Endothelial cell of umbilical vein (primary cell): Measurements from ENCODE around the gene GOLGA8B. TPM values are rescaled to one million over a fixed set of nuclear protein-coding genes. Genes with fewer than 3 reads are reported as not detected.
"Not testable (repeated sequence)": the region's sequence is repeated elsewhere in the genome, so short reads cannot be mapped to it uniquely, and the experiment has no call there.

Experiments used
- BruUV-seq: library from RNA; stranded (reverse); fragments of 400-500 nt; replicated peaks from 2 replicates; lab custom pipeline; 2021; lab: Mats Ljungman, UMichigan
- CTCF ChIA-PET: fragments of 300-600, 350-600 bp; sonication (Branson Sonifier 250); formaldehyde crosslinking; loops from one replicate; lab custom pipeline; 2021; ENCODE audit warnings: antibody characterized with exemption, inconsistent platforms; lab: Charles Lee
- POLR2A ChIA-PET: fragments of 300-600, 350-600 bp; sonication (Branson Sonifier 250); formaldehyde crosslinking; loops from one replicate; lab custom pipeline; 2021; ENCODE audit warnings: antibody characterized with exemption, inconsistent platforms; lab: Charles Lee
- DNase-seq: peaks from one replicate; pipeline ENCODE4 v3.0.0-alpha.2; 2011; ENCODE audit warnings: low read depth, low spot score
- FAIRE-seq: peaks from 2 replicates; lab custom pipeline; 2011; peaks lifted over from hg19 to GRCh38; lab: Jason Lieb, UNC
- H2AFZ ChIP-seq: 2 replicates; pipeline ENCODE4 v1.6.0; 2012; ENCODE audit warnings: low read depth, low read length, control low read depth, inconsistent platforms
- H3K27ac ChIP-seq: 2 replicates; pipeline ENCODE4 v1.5.1; 2011; ENCODE audit warnings: low read depth, mild to moderate bottlenecking, control low read depth, low read length, moderate library complexity; ENCODE audit not compliant: insufficient read depth
- H3K27me3 ChIP-seq, 2 experiments: 2 replicates each; pipeline versions ENCODE4 v1.6.0 to v1.6.1; 2011; ENCODE audit warnings: low read length in 2 of 2, mixed read lengths in 1 of 2; ENCODE audit not compliant: control insufficient read depth in 2 of 2, insufficient read depth in 2 of 2
- H3K36me3 ChIP-seq, 2 experiments: 2 replicates in 1 of 2; 3 replicates in 1 of 2; pipeline ENCODE4 v1.5.1; 2011; ENCODE audit warnings: low read length in 2 of 2, mild to moderate bottlenecking in 1 of 2, moderate library complexity in 1 of 2; ENCODE audit not compliant: control insufficient read depth in 2 of 2, insufficient read depth in 2 of 2; ENCODE audit errors: extremely low read depth in 1 of 2
- H3K4me1 ChIP-seq: 3 replicates; pipeline ENCODE4 v1.5.1; 2011; ENCODE audit warnings: mild to moderate bottlenecking, low read length; ENCODE audit not compliant: control insufficient read depth, insufficient read depth; ENCODE audit errors: extremely low read depth
- H3K4me2 ChIP-seq: 2 replicates; pipeline ENCODE4 v1.6.1; 2011; ENCODE audit warnings: low read length, control low read depth, mixed read lengths; ENCODE audit not compliant: insufficient read depth
- H3K4me3 ChIP-seq, 3 experiments: fragments of 200-600 bp in 1 of 3; sonication (generic), shearing (Covaris generic) in 1 of 3; replicated peaks in 1 of 3; 2 replicates each; pipeline ENCODE4 v1.5.1; 2011 to 2016; ENCODE audit warnings: control low read depth in 3 of 3, low read length in 3 of 3, mild to moderate bottlenecking in 2 of 3, inconsistent platforms in 1 of 3, low read depth in 1 of 3, moderate library complexity in 1 of 3; ENCODE audit not compliant: insufficient read depth in 1 of 3
- H3K79me2 ChIP-seq: 2 replicates; pipeline ENCODE4 v1.6.0; 2012; ENCODE audit warnings: low read length, inconsistent platforms; ENCODE audit not compliant: control insufficient read depth, insufficient read depth
- H3K9ac ChIP-seq: replicated peaks from 2 replicates; pipeline ENCODE3; 2011; ENCODE audit warnings: low read length, control low read depth; ENCODE audit not compliant: insufficient read depth; ENCODE audit errors: extremely low read depth
- H3K9me1 ChIP-seq: replicated peaks from 3 replicates; pipeline ENCODE4 v1.6.0; 2011; ENCODE audit warnings: mild to moderate bottlenecking, low read length; ENCODE audit not compliant: control insufficient read depth, insufficient read depth; ENCODE audit errors: extremely low read depth
- H3K9me3 ChIP-seq: replicated peaks from 2 replicates; pipeline ENCODE4 v1.5.1; 2012; ENCODE audit warnings: low read length, inconsistent platforms; ENCODE audit not compliant: control insufficient read depth, insufficient read depth
- H4K20me1 ChIP-seq: replicated peaks from 2 replicates; pipeline ENCODE3; 2011; ENCODE audit warnings: mild to moderate bottlenecking, low read length; ENCODE audit not compliant: control insufficient read depth, insufficient read depth; ENCODE audit errors: extremely low read depth
- MYC ChIP-seq: IDR thresholded peaks from one replicate; pipeline ENCODE4 v1.6.1; 2011; ENCODE audit warnings: mild to moderate bottlenecking, low read depth, low read length
- dilution Hi-C: fragments of 300-500 bp; cut with MboI; formaldehyde crosslinking; loops from one replicate; pipeline ENCODE4 v1.15.0; 2019; ENCODE audit warnings: low sequenced_read_pairs; ENCODE audit not compliant: extremely low pct_ligation_motif_present
- intact Hi-C: fragments of 100-400 bp; cut with micrococcal nuclease; formaldehyde crosslinking; loops from one replicate; pipeline ENCODE4 v1.10.0; 2022
- polyA plus RNA-seq, 4 experiments: library from polyadenylated mRNA; depleted of rRNA in 3 of 4; stranded (reverse) in 3 of 4; unstranded in 1 of 4; fragments of >200 nt; gene quantifications; 2 replicates each; pipeline versions ENCODE4 v1.2.1 to v1.2.3, GENCODE V29; 2011 to 2012; ENCODE audit warnings: missing spikeins in 1 of 4
- total RNA-seq: library from RNA; stranded (reverse); gene quantifications from 2 replicates; pipeline ENCODE4 v1.2.3, GENCODE V29; 2021
- TF ChIP-seq, protein P1 (sequence below), 2 donors: IDR thresholded peaks; 1 replicate in 1 of 2; 2 replicates in 1 of 2; pipeline ENCODE4 v1.5.1; 2011; ENCODE audit warnings: low read length in 2 of 2, mild to moderate bottlenecking in 2 of 2, moderate library complexity in 2 of 2, control low read depth in 1 of 2, inconsistent platforms in 1 of 2, low read depth in 1 of 2; ENCODE audit not compliant: insufficient read depth in 1 of 2; ENCODE audit errors: extremely low read depth in 1 of 2

GOLGA8B gene
- total and polyA plus RNA-seq, 2 donors (not counting 3 experiments of a cell fraction or from before 2014, with no cell fraction given): 30.9 to 36.0 TPM

DNA sequence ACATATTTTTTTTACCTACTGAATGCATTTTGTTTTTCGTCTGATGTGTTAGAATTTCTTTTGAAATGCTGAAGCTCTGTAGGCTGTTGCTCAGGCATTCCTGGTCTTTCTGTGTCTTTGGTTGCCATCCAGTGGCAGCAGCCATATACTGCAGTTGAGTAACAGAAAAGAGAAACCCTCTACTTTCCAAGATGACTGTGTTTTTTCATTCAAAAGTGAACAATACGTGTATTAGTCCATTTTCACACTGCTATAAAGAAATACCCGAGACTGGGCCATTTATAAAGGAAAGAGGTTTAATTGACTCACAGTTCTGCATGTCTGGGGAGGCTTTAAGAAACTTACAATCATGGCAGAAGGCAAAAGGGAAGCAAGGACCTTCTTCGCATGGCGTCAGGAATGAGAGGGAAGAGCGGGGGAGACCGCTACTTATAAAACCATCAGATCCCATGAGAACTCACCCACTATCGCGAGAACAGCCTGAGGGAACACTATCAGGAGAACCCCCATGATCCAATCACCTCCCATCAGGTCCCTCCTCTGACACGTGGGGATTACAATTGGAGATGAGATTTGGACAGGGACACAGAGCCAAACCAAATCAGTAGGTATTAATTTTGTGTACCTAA is 4.7 kb upstream of the GOLGA8B start:
- peak; percentile 79 for FAIRE-seq
- no peak overlapping the region for H3K9ac ChIP-seq
- POLR2A ChIA-PET: interaction anchor here (0.6 kb wide), 1 partner anchor 1614 kb away, joined by 5 read pairs; no protein-coding TSS in a partner anchor
- TF ChIP-seq, protein P1, sequence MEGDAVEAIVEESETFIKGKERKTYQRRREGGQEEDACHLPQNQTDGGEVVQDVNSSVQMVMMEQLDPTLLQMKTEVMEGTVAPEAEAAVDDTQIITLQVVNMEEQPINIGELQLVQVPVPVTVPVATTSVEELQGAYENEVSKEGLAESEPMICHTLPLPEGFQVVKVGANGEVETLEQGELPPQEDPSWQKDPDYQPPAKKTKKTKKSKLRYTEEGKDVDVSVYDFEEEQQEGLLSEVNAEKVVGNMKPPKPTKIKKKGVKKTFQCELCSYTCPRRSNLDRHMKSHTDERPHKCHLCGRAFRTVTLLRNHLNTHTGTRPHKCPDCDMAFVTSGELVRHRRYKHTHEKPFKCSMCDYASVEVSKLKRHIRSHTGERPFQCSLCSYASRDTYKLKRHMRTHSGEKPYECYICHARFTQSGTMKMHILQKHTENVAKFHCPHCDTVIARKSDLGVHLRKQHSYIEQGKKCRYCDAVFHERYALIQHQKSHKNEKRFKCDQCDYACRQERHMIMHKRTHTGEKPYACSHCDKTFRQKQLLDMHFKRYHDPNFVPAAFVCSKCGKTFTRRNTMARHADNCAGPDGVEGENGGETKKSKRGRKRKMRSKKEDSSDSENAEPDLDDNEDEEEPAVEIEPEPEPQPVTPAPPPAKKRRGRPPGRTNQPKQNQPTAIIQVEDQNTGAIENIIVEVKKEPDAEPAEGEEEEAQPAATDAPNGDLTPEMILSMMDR (IDR thresholded peaks at IDR 0.05; ENCODE audit: extremely low read depth in 1 of 2, insufficient read depth in 1 of 2, low read depth in 1 of 2, low read length in 2 of 2): peak; percentile 64 to 74
- TF ChIP-seq MYC: no peak
- H2AFZ ChIP-seq: peak overlapping the region; percentile 11
- no peaks in the 10 kb centered on the region for H3K79me2 ChIP-seq
- BruUV-seq: TSS peak; percentile 95
- H4K20me1 ChIP-seq: no peaks in the 10 kb centered on the region
- no peaks in the 10 kb centered on the region for H3K9me3 ChIP-seq
- H3K36me3 ChIP-seq: no peaks in the 10 kb centered on the region
- intact Hi-C loops (loop anchor here (1.0 kb wide), 4 partner anchors 245 to 526 kb away; partner anchors contain the start of genes NOP10 and NUTM1), dilution Hi-C loops (no loop called here)
- H3K9me1 ChIP-seq: no peaks in the 10 kb centered on the region
- peaks cover 5% of the 10 kb centered on the region for H3K4me1 ChIP-seq
- peak overlapping the region; percentile 64 for H3K4me2 ChIP-seq
- no peak overlapping the region for H3K27ac ChIP-seq
- H3K27me3 ChIP-seq: no peaks in the 10 kb centered on the region
- CTCF ChIA-PET: interaction anchor here (0.6 to 1.9 kb wide), 33 partner anchors 10 to 850 kb away, joined by 3 to 54 read pairs (median 4); partner anchors contain the start of genes GOLGA8A, KATNBL1, LPCAT4 and NOP10
- peak; percentile 74 for DNase-seq
- peak overlapping the region in 1 of 3 experiments; percentile 58 for H3K4me3 ChIP-seq

DNA sequence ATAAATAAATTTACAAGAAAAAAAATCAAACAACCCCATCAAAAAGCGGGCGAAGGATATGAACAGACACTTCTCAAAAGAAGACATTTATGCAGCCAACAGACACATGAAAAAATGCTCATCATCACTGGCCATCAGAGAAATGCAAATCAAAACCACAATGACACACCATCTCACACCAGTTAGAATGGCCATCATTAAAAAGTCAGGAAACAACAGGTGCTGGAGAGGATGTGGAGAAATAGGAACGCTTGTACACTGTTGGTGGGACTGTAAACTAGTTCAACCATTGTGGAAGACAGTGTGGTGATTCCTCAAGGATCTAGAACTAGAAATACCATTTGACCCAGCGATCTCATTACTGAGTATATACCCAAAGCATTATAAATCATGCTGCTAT is 2.5 kb upstream of the GOLGA8B start:
- H3K4me1 ChIP-seq, H2AFZ ChIP-seq, H3K27ac ChIP-seq, FAIRE-seq, H3K9me3 ChIP-seq, H3K9me1 ChIP-seq, H3K4me3 ChIP-seq, DNase-seq, H3K79me2 ChIP-seq, H3K36me3 ChIP-seq, CTCF ChIA-PET, H4K20me1 ChIP-seq, H3K4me2 ChIP-seq, dilution Hi-C loops, H3K9ac ChIP-seq, POLR2A ChIA-PET, intact Hi-C loops, H3K27me3 ChIP-seq, BruUV-seq: not testable (repeated sequence)
